B cell (primary cell): ENCODE measurements around the gene UPK3B. TPM values are rescaled to one million over a fixed set of nuclear protein-coding genes. Genes with fewer than 3 reads are reported as not detected.
"Not testable (repeated sequence)": the region's sequence is repeated elsewhere in the genome, so short reads cannot be mapped to it uniquely, and the experiment has no call there.

Experiments
- ATAC-seq: fragments of 200-7000 bp; cut with Tn5 transposase; one replicate; pipeline ENCODE4 v1.10.0; 2021; ENCODE audit warnings: low read depth, mild to moderate bottlenecking, moderate number of reproducible peaks, moderate library complexity
- CTCF ChIA-PET: fragments of 350-600 bp; sonication (Branson Sonifier 250); formaldehyde crosslinking; loops from one replicate; lab custom pipeline; 2021; ENCODE audit warnings: antibody characterized with exemption, inconsistent platforms; lab: Charles Lee
- POLR2A ChIA-PET: fragments of 350-600 bp; sonication (Branson Sonifier 250); formaldehyde crosslinking; loops from one replicate; lab custom pipeline; 2021; ENCODE audit warnings: antibody characterized with exemption; lab: Charles Lee
- DNase-seq: peaks from one replicate; pipeline ENCODE4 v3.0.0; 2013
- H2AFZ ChIP-seq: 2 replicates; pipeline ENCODE4 v1.6.1; 2012; ENCODE audit warnings: mild to moderate bottlenecking, low read depth, low read length; ENCODE audit not compliant: insufficient read depth, poor library complexity, severe bottlenecking
- H3K27ac ChIP-seq, 2 donors: 1 replicate in 1 of 2; 2 replicates in 1 of 2; pipeline ENCODE4 v1.5.1; 2012 to 2013; ENCODE audit warnings: low read length in 2 of 2, mild to moderate bottlenecking in 2 of 2, moderate library complexity in 1 of 2
- H3K27me3 ChIP-seq, 4 experiments: fragments of 200-600 bp in 1 of 4; sonication (generic) in 1 of 4; replicated peaks in 1 of 4; 1 replicate in 2 of 4; 2 replicates in 2 of 4; pipeline versions ENCODE4 v1.6.1 to v1.7.0; 2013 to 2016; ENCODE audit warnings: low read length in 3 of 4, mild to moderate bottlenecking in 2 of 4, mixed read lengths in 1 of 4, moderate library complexity in 1 of 4; ENCODE audit not compliant: insufficient read depth in 4 of 4, control insufficient read depth in 3 of 4; ENCODE audit errors: control extremely low read depth in 1 of 4
- H3K36me3 ChIP-seq, 2 experiments: replicated peaks in 1 of 2; 1 replicate in 1 of 2; 2 replicates in 1 of 2; pipeline versions ENCODE4 v1.6.1 to v1.7.1; 2013; ENCODE audit warnings: low read length in 1 of 2; ENCODE audit not compliant: insufficient read depth in 2 of 2, control insufficient read depth in 1 of 2; ENCODE audit errors: control extremely low read depth in 1 of 2, extremely low read depth in 1 of 2
- H3K4me1 ChIP-seq, 2 donors: fragments of 200-600 bp in 1 of 2; sonication (generic) in 1 of 2; 1 replicate in 1 of 2; 2 replicates in 1 of 2; pipeline versions ENCODE4 v1.5.1 to v1.6.1; 2013 to 2017; ENCODE audit warnings: low read length in 2 of 2; ENCODE audit not compliant: control insufficient read depth in 2 of 2, insufficient read depth in 2 of 2
- H3K4me2 ChIP-seq: replicated peaks from 2 replicates; pipeline ENCODE3; 2012; ENCODE audit warnings: mild to moderate bottlenecking, low read depth, low read length; ENCODE audit not compliant: poor library complexity, severe bottlenecking
- H3K4me3 ChIP-seq, 5 experiments: fragments of 200-600 bp in 1 of 5; sonication (generic) in 1 of 5; 1 replicate in 3 of 5; 2 replicates in 2 of 5; pipeline versions ENCODE4 v1.5.1 to v1.7.0; 2011 to 2016; ENCODE audit warnings: low read length in 4 of 5, mild to moderate bottlenecking in 4 of 5, low read depth in 2 of 5, control low read depth in 1 of 5, moderate library complexity in 1 of 5; ENCODE audit not compliant: insufficient read depth in 1 of 5; ENCODE audit errors: control extremely low read depth in 1 of 5, extremely low read depth in 1 of 5
- H3K79me2 ChIP-seq: fragments of 200-600 bp; sonication (generic); one replicate; pipeline ENCODE4 v1.6.0; 2016; ENCODE audit warnings: low read length; ENCODE audit not compliant: control insufficient read depth, insufficient read depth
- H3K9ac ChIP-seq: fragments of 200-600 bp; sonication (generic); 2 replicates; pipeline ENCODE4 v1.6.1; 2017; ENCODE audit warnings: mild to moderate bottlenecking, low read length, moderate library complexity
- H3K9me3 ChIP-seq, 3 donors: one replicate each; pipeline versions ENCODE4 v1.6.1 to v1.7.1; 2013; ENCODE audit warnings: low read length in 2 of 3; ENCODE audit not compliant: control insufficient read depth in 2 of 3, insufficient read depth in 1 of 3; ENCODE audit errors: control extremely low read depth in 1 of 3
- H4K20me1 ChIP-seq: 2 replicates; pipeline ENCODE4 v1.6.0; 2012; ENCODE audit warnings: mild to moderate bottlenecking, low read length; ENCODE audit not compliant: insufficient read depth, control insufficient read depth, poor library complexity, severe bottlenecking
- H3K27ac Mint-ChIP-seq: one replicate; pipeline ENCODE4 v1.8.0; 2021; ENCODE audit warnings: mixed read lengths
- H3K27me3 Mint-ChIP-seq: one replicate; pipeline ENCODE4 v1.8.0; 2021; ENCODE audit warnings: mixed read lengths
- H3K4me1 Mint-ChIP-seq: one replicate; pipeline ENCODE4 v1.8.0; 2021; ENCODE audit warnings: mixed read lengths
- H3K4me3 Mint-ChIP-seq: one replicate; pipeline ENCODE4 v1.8.0; 2021; ENCODE audit warnings: mixed read lengths
- H3K9me3 Mint-ChIP-seq: one replicate; pipeline ENCODE4 v1.8.0; 2022; ENCODE audit warnings: mixed read lengths; ENCODE audit not compliant: insufficient read depth
- EZH2 ChIP-seq: IDR thresholded peaks from 2 replicates; pipeline ENCODE4 v1.6.1; 2012; ENCODE audit warnings: borderline replicate concordance, low read depth, mild to moderate bottlenecking, moderate library complexity, low read length; ENCODE audit not compliant: insufficient read depth, poor library complexity, severe bottlenecking
- WGBS: methylation state at CpG from one replicate; pipeline ENCODE4 v1.1.5; 2013; ENCODE audit warnings: missing lambda C conversion rate; ENCODE audit not compliant: insufficient coverage; 5-methylcytosine and 5-hydroxymethylcytosine counted together
- intact Hi-C: fragments of 100-400 bp; cut with micrococcal nuclease; formaldehyde crosslinking; loops from one replicate; pipeline ENCODE4 v1.10.0; 2022
- polyA plus RNA-seq: library from polyadenylated mRNA; depleted of rRNA; stranded (reverse); fragments of >200 nt; gene quantifications from 2 replicates; pipeline ENCODE4 v1.2.3, GENCODE V29; 2012
- total RNA-seq, 2 donors: library from RNA; stranded (reverse); fragments of 120-200 nt in 1 of 2; gene quantifications; 1 replicate in 1 of 2; 2 replicates in 1 of 2; pipeline versions ENCODE4 v1.2.3 to v1.2.4, GENCODE V29; 2013 to 2022
- TF ChIP-seq, protein P1 (sequence below): fragments of 200-600 bp; IDR thresholded peaks from one replicate; pipeline ENCODE4 v1.8.0; 2022; ENCODE audit warnings: antibody characterized with exemption, mild to moderate bottlenecking

Gene UPK3B
- total and polyA plus RNA-seq, 2 donors (not counting 1 experiment from before 2014, with no cell fraction given): 2.8 to 4.9 TPM

DNA sequence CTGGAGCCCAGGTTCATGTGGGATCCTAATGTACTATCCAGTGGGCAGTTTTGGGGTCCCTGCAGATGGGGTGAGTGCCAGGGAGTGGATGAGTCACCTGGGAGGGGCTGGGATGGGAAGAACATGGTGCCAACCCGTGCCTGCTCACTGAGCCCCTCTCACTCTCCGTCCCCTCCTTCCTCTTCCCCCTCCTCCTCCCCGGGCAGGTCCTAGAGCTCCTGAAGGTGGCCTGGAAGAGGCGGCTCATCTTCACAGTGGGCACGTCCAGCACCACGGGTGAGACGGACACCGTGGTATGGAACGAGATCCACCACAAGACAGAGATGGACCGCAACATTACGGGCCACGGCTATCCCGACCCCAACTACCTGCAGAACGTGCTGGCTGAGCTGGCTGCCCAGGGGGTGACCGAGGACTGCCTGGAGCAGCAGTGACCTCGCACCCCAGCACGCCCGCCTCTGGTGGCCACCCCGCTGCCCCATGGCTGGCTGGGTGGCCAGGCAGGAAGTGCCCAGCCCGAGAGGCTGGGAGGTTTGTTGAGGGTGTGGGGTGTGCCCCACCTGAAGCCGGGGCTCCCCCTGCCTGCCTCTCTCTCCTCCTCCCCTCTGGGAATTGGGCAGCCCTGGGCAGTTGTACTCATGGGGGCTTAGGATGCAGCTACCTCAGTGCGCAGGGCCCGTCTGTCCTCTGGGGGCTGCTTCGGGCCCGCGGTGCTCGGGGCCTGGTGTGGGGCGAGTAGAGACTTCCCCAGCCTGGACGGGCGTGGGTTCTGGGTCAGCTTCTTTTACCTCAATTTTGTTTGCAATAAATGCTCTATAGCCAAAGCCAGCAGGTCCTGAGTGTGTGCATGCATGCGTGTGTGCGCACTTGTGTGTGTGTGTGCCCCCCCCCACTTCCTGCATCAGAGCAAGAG lies 4.9 kb upstream of the UPK3B start:
- Mint-ChIP-seq H3K4me3 (no peak overlapping the region), H3K27ac (no peak overlapping the region), H3K4me1 (no peaks in the 10 kb centered on the region), H3K9me3 (no peaks in the 10 kb centered on the region), H3K27me3 (no peaks in the 10 kb centered on the region)
- no peak overlapping the region for H2AFZ ChIP-seq
- 95% methylated on average over 28 of the region's 32 CpGs for WGBS
- no peak overlapping the region for H3K27ac ChIP-seq
- no peaks in the 10 kb centered on the region for H3K9me3 ChIP-seq
- H3K79me2 ChIP-seq: no peaks in the 10 kb centered on the region
- CTCF ChIA-PET: no interaction called here
- H3K27me3 ChIP-seq: no peaks in the 10 kb centered on the region
- H4K20me1 ChIP-seq: no peaks in the 10 kb centered on the region
- no peak overlapping the region for H3K4me3 ChIP-seq
- TF ChIP-seq, protein P1, sequence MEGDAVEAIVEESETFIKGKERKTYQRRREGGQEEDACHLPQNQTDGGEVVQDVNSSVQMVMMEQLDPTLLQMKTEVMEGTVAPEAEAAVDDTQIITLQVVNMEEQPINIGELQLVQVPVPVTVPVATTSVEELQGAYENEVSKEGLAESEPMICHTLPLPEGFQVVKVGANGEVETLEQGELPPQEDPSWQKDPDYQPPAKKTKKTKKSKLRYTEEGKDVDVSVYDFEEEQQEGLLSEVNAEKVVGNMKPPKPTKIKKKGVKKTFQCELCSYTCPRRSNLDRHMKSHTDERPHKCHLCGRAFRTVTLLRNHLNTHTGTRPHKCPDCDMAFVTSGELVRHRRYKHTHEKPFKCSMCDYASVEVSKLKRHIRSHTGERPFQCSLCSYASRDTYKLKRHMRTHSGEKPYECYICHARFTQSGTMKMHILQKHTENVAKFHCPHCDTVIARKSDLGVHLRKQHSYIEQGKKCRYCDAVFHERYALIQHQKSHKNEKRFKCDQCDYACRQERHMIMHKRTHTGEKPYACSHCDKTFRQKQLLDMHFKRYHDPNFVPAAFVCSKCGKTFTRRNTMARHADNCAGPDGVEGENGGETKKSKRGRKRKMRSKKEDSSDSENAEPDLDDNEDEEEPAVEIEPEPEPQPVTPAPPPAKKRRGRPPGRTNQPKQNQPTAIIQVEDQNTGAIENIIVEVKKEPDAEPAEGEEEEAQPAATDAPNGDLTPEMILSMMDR: no peak
- no peak for TF ChIP-seq EZH2
- no peak for ATAC-seq
- intact Hi-C loops: no loop called here
- no peak for DNase-seq
- peaks cover 0 to 12% of the 10 kb centered on the region in 2 experiments for H3K36me3 ChIP-seq
- POLR2A ChIA-PET: no interaction called here
- no peaks in the 10 kb centered on the region for H3K4me1 ChIP-seq
- no peak overlapping the region for H3K9ac ChIP-seq
- H3K4me2 ChIP-seq: no peak overlapping the region

GRCh38 chr7:76506081-76506440 lies 4.3 kb upstream of the UPK3B start:
- H3K36me3 ChIP-seq: peaks cover 0 to 12% of the 10 kb centered on the region in 2 experiments
- no peaks in the 10 kb centered on the region for H3K27me3 ChIP-seq
- H3K9me3 ChIP-seq: no peaks in the 10 kb centered on the region
- no peaks in the 10 kb centered on the region for H3K79me2 ChIP-seq
- WGBS: 85% methylated on average over 4 of the region's 5 CpGs
- Mint-ChIP-seq H3K4me3 (no peak overlapping the region), H3K27me3 (no peaks in the 10 kb centered on the region), H3K27ac (no peak overlapping the region), H3K4me1 (no peaks in the 10 kb centered on the region), H3K9me3 (no peaks in the 10 kb centered on the region)
- no peak overlapping the region for H3K9ac ChIP-seq
- intact Hi-C loops: no loop called here
- CTCF ChIA-PET: no interaction called here
- H3K4me3 ChIP-seq: no peak overlapping the region
- ATAC-seq (no peak), DNase-seq (no peak)
- H3K4me2 ChIP-seq: no peak overlapping the region
- no peaks in the 10 kb centered on the region for H3K4me1 ChIP-seq
- H3K27ac ChIP-seq: no peak overlapping the region
- no peaks in the 10 kb centered on the region for H4K20me1 ChIP-seq
- H2AFZ ChIP-seq: no peak overlapping the region
- POLR2A ChIA-PET: no interaction called here
- TF ChIP-seq, protein P1: no peak
- TF ChIP-seq EZH2: no peak

GRCh38 chr7:76506643-76507042 lies 3.7 kb upstream of the UPK3B start:
- H3K4me1 Mint-ChIP-seq, H3K4me2 ChIP-seq, DNase-seq, H3K9me3 ChIP-seq, H3K9ac ChIP-seq, H3K4me3 ChIP-seq, H3K79me2 ChIP-seq, H3K27ac Mint-ChIP-seq, H3K9me3 Mint-ChIP-seq, H3K27ac ChIP-seq, H3K4me1 ChIP-seq, ATAC-seq, H3K27me3 Mint-ChIP-seq, H2AFZ ChIP-seq, POLR2A ChIA-PET, H4K20me1 ChIP-seq, CTCF ChIA-PET, H3K27me3 ChIP-seq, intact Hi-C loops, H3K4me3 Mint-ChIP-seq: not testable (repeated sequence)
- H3K36me3 ChIP-seq: peaks cover 0 to 12% of the 10 kb centered on the region in 2 experiments
- WGBS: 93% methylated on average over 8 of the region's 8 CpGs
